NCI-H748 treated with DMSO at 0.1 percent for 48 hours (cell line): ENCODE results near the gene PCA3.

ENCODE experiments used
- DNase-seq: peaks from one replicate; lab custom pipeline; 2025; lab: John Stamatoyannopoulos, UW

Gene PCA3

GRCh38 chr9:76756941-76757673 lies 7.1 kb upstream of the PCA3 start:
- peak; percentile 95 for DNase-seq

GRCh38 chr9:76758476-76758875 lies 5.8 kb upstream of the PCA3 start:
- DNase-seq = no peak

- DNase-seq = peak; percentile 95
Measured at GRCh38 chr9:76759732-76760131, 4.5 kb upstream of the PCA3 start.

DNA sequence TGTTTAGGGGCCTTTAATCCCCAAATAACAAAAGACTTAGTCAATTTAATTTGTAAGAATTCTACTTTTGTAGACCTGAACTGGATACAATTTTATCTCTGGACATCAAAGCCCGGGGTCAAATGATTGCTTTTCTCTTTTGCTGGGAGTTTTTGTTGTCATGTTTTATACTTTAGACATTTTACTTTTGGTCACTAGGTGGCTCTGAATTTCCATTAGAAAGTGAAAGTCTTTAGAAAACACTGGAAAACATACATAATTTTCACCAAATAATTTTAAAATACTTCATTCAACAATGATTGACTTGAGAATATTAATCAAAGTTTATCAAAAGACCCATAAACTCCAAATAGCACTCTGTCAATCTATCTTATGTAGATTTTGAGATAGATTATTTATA lies 2.8 kb upstream of the PCA3 start:
- no peak for DNase-seq

- no peak for DNase-seq
Measured at GRCh38 chr9:76766126-76766525, 1.9 kb downstream of the PCA3 start.

DNA sequence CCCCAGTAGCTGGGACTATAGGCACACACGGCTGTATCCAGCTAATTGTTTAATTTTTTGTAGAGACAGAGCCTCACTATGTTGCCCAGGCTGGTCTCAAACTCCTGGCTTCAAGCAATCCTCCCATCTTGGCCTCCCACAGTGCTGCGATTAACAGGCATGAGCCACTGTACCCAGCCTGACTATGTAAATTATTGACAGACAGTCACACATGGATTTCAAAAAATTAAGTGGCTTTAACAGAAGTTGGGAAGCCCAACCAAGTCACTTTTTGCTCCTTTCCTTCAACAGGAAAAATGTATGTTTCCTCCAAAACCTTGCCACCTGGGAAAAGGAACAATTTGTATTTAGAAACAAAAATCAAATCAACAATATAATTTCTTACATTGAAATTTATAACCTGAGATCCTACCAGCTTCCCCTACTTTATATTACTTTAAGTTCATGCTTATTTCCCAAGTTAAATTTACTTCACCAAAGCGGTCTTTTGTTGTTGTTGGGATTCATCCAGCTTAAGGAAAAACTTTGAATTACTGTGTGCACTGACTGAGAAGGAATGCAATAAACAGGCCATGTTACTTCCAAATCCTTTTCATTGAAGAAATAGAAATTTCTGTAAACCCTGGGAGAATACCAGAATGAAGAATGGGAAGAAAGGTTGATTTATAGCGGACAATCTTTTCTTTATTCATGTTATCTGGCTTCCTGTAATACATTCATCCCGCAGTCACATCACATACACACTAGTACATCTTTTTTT lies 8.6 kb downstream of the PCA3 start:
- DNase-seq = no peak

DNA sequence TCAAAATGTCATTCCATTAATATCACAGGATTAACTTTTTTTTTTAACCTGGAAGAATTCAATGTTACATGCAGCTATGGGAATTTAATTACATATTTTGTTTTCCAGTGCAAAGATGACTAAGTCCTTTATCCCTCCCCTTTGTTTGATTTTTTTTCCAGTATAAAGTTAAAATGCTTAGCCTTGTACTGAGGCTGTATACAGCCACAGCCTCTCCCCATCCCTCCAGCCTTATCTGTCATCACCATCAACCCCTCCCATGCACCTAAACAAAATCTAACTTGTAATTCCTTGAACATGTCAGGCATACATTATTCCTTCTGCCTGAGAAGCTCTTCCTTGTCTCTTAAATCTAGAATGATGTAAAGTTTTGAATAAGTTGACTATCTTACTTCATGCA lies 20.6 kb downstream of the PCA3 start:
- DNase-seq = no peak

- DNase-seq = no peak
Measured at GRCh38 chr9:76785501-76785900, 21.3 kb downstream of the PCA3 start.

GRCh38 chr9:76787677-76788076 lies 23.4 kb downstream of the PCA3 start:
- no peak for DNase-seq

DNA sequence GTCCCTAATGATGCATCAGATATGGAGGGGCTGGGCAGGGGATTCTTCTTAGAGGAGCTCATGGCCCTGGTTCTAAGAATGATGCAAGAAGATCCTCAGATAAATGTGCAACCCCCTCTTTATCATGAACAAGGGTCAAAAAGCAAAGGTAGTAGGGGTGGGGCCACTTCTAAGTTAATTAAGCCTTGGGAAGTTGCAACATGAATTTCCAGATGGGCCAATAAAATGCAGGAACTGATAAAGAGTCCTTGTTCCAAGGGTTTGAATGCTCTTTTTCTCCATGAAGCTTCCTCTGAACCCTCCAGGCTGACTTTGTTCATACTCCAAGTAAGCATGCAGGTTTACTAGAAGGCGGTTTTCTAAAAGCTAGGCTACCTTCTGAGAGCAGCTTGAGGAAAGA lies 25.6 kb downstream of the PCA3 start:
- DNase-seq = no peak

DNA sequence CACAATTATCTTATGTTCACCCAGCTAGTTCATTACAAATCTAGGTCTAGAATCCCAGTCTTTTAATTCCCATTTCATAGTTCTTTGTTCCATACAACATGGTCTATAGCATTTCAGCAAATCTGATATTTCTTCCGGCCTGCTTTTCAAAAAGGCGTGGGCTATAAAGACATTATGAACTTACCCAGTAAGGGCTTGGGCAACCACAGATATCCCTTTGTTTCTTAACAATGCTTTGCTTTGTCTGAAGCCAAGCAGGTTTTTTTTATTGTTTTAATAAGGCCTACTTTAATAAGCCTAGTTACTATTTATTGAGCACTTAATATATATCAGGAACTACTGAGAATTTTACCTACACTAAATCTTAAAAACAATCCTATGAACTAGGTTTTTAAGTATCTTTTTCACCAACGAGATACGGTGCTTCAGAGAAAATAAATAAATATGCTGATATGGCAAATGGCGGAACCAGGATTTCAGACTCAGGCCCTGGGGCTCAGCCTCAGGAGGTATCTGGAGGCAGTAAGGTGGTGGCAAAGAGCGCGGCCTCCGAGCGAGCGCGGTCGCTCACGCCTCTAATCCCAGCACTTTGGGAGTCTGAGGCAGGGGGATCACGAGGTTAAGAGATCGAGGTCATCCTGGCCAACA lies 29.7 kb downstream of the PCA3 start:
- DNase-seq = no peak

GRCh38 chr9:76796296-76796695 lies 32.1 kb downstream of the PCA3 start:
- no peak for DNase-seq

DNA sequence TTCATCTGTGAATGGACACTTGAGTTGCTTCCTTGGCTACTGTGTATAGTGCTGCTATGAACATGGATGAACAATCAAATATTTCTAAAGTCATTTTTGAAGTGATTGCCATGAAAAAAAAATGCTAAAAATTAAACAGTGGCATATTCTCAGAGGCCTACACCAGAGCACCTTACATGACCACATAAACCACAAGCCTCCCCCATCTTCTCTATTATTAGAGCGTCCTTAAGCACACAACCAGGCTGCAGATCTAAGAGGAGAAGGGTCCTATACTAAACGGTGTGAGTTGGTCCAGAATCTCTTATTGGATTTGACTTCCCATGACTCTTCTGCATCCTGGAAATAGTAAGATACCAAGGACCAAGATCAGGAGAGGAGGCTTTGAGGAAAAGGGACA lies 34.3 kb downstream of the PCA3 start:
- DNase-seq = no peak

GRCh38 chr9:76799473-76799872 lies 35.2 kb downstream of the PCA3 start:
- no peak for DNase-seq

DNA sequence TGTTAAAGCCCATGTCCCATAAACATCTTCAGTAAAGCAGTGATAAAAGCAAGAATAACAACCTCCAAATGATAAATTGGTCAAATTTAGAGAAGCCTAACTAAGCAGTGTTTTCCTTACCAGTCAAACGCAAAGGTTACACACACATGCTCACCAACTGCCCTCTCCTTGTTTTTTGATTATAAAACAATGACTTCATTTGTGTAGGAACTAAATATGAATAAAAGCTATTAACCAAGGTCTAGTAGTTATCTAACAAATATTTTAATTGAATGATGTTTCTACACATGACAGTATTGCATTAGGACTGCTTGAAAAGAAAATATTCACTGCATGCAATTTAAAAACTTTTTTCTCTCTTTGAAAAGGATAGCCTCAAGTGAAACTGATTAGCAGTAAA lies 36.7 kb downstream of the PCA3 start:
- no peak for DNase-seq

- no peak for DNase-seq
Measured at GRCh38 chr9:76803083-76803482, 38.8 kb downstream of the PCA3 start.

GRCh38 chr9:76803762-76804161 lies 39.5 kb downstream of the PCA3 start:
- no peak for DNase-seq

DNA sequence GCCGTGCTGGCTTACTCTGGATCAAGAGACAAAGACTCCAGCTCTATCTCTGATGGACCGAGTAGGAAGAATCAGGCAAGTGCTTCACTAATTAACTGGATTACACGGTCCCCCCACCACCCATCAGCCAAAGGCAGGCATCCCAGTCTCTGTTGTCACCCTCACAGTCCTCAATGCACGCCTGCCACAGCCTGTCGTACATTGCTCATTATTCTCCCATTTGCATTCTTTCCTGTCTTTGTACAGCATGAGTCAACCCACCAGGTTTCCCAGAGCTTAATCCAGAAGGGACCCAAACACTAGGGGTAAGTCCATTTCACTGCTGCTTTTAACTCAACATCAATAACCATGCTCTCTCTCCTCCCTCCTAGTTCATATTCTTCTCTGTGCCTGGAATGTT lies 44.4 kb downstream of the PCA3 start:
- no peak for DNase-seq

DNA sequence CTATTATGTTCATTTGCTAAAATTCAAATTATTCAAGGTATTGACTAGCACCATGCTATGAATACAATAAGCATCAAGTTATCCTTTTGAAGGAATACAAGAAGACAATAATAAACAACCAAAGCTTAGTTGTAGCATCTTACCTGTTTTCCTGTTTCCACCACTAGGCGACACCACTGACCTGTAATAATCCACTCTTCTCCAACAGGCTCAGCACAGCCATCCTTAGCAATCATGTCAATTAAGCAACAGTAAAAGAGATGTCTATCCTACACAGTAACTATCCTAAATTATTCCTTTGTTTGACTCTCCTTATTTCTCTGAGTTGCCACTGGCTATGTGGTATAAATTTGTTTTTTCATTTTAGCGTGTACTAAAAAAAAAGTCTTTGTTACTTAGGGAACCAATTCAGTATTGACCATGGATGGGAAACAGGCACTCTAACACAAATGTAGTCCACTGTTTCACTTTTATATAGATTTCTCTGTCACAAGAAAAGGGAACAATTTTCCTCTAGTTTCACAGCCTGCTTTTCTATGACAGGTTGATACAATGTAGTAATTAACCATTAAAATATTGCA lies 46.2 kb downstream of the PCA3 start:
- peak; percentile 64 for DNase-seq

DNA sequence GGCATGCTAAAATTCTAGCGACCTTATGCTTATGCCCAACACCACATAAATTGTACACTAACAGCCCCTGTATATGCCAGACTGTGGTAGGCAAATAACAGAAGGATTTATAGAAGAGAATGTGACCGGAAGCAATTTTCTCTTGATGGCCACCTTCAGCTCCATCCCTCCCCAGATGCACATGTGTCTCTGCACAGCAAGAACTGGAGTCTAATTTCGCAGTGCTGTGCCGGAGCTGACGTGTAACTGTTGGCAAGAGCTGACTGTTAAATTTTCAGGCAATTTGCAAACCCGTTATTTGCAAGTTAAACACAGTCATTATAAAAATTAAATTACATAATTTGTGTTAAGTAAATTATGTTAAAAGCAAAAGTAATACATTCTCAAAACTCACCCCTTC lies 48.4 kb downstream of the PCA3 start:
- peak; percentile 78 for DNase-seq

- DNase-seq = no peak
Measured at GRCh38 chr9:76817489-76817888, 53.3 kb downstream of the PCA3 start.

- DNase-seq = no peak
Measured at GRCh38 chr9:76818271-76818670, 54.0 kb downstream of the PCA3 start.

GRCh38 chr9:76820431-76820830 lies 56.2 kb downstream of the PCA3 start:
- DNase-seq = no peak
